ENCODE results near the gene IKZF1.

DNA sequence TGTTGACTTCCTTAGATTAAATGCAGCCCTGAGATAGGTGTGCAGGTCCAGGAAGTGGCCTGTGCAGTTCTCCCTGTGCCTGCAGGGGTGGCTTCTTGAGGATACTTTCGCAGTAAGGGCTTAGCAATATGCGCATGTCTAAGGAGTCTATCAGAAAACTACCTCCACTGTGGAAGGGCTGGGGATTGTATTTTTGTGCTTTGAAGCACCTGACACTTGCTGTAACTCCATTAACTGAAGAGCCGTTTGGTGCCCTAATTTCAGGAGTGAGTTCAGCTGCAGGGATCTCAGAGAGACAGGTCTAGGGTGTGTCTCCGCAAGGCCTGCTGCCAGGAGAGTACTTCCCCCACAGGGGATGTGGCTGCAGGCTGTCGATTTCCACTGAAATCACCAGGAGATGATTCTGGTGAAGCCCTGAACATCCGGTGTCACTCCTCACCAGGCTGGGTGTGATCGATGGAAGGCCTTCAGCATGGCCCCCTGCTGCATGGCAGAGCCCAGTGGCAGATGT is 35.5 kb downstream of the IKZF1 start:
- TF ChIP-seq, protein P1, sequence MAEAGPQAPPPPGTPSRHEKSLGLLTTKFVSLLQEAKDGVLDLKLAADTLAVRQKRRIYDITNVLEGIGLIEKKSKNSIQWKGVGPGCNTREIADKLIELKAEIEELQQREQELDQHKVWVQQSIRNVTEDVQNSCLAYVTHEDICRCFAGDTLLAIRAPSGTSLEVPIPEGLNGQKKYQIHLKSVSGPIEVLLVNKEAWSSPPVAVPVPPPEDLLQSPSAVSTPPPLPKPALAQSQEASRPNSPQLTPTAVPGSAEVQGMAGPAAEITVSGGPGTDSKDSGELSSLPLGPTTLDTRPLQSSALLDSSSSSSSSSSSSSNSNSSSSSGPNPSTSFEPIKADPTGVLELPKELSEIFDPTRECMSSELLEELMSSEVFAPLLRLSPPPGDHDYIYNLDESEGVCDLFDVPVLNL (CRISPR knock-in tag; IDR thresholded peaks at IDR 0.05; ENCODE audit: borderline replicate concordance, low read depth) = no peak
- no peak for TF ChIP-seq CTCF (IDR thresholded peaks at IDR 0.05)
- TF ChIP-seq, protein P2, sequence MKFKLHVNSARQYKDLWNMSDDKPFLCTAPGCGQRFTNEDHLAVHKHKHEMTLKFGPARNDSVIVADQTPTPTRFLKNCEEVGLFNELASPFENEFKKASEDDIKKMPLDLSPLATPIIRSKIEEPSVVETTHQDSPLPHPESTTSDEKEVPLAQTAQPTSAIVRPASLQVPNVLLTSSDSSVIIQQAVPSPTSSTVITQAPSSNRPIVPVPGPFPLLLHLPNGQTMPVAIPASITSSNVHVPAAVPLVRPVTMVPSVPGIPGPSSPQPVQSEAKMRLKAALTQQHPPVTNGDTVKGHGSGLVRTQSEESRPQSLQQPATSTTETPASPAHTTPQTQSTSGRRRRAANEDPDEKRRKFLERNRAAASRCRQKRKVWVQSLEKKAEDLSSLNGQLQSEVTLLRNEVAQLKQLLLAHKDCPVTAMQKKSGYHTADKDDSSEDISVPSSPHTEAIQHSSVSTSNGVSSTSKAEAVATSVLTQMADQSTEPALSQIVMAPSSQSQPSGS (CRISPR knock-in tag; IDR thresholded peaks at IDR 0.05; ENCODE audit: borderline replicate concordance, low read depth) = no peak
- TF ChIP-seq JUN (CRISPR knock-in tag; IDR thresholded peaks at IDR 0.05) = no peak
- no peak for TF ChIP-seq NFYB (CRISPR knock-in tag; conservative IDR thresholded peaks at IDR 0.05; ENCODE audit: low read depth)
- TF ChIP-seq, protein P3, sequence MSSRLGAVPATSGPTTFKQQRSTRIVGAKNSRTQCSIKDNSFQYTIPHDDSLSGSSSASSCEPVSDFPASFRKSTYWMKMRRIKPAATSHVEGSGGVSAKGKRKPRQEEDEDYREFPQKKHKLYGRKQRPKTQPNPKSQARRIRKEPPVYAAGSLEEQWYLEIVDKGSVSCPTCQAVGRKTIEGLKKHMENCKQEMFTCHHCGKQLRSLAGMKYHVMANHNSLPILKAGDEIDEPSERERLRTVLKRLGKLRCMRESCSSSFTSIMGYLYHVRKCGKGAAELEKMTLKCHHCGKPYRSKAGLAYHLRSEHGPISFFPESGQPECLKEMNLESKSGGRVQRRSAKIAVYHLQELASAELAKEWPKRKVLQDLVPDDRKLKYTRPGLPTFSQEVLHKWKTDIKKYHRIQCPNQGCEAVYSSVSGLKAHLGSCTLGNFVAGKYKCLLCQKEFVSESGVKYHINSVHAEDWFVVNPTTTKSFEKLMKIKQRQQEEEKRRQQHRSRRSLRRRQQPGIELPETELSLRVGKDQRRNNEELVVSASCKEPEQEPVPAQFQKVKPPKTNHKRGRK (CRISPR knock-in tag; IDR thresholded peaks at IDR 0.05; ENCODE audit: borderline replicate concordance) = no peak
- TF ChIP-seq, protein P4, sequence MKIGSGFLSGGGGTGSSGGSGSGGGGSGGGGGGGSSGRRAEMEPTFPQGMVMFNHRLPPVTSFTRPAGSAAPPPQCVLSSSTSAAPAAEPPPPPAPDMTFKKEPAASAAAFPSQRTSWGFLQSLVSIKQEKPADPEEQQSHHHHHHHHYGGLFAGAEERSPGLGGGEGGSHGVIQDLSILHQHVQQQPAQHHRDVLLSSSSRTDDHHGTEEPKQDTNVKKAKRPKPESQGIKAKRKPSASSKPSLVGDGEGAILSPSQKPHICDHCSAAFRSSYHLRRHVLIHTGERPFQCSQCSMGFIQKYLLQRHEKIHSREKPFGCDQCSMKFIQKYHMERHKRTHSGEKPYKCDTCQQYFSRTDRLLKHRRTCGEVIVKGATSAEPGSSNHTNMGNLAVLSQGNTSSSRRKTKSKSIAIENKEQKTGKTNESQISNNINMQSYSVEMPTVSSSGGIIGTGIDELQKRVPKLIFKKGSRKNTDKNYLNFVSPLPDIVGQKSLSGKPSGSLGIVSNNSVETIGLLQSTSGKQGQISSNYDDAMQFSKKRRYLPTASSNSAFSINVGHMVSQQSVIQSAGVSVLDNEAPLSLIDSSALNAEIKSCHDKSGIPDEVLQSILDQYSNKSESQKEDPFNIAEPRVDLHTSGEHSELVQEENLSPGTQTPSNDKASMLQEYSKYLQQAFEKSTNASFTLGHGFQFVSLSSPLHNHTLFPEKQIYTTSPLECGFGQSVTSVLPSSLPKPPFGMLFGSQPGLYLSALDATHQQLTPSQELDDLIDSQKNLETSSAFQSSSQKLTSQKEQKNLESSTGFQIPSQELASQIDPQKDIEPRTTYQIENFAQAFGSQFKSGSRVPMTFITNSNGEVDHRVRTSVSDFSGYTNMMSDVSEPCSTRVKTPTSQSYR (CRISPR knock-in tag; IDR thresholded peaks at IDR 0.05) = no peak

Data from WTC11 (cell line).